GM23338 (cell line): ENCODE measurements around the gene PDE6A. TPM values are rescaled to one million over a fixed set of nuclear protein-coding genes. Genes with fewer than 3 reads are reported as not detected.

Experiments used
- ATAC-seq: fragments of 200-7000 bp; cut with Tn5 transposase; 3 replicates; pipeline ENCODE4 v1.9.1; 2020
- DNase-seq: peaks from one replicate; pipeline ENCODE4 v3.0.0-alpha.2; 2015; ENCODE audit warnings: low spot score
- H2AFZ ChIP-seq: fragments of 200-600 bp; sonication (generic); 2 replicates; pipeline ENCODE4 v1.8.0; 2016; ENCODE audit warnings: antibody characterized with exemption, mild to moderate bottlenecking, moderate library complexity
- H3F3A ChIP-seq: fragments of 200-600 bp; sonication (generic); replicated peaks from 2 replicates; pipeline ENCODE4 v1.8.0; 2017; ENCODE audit warnings: antibody characterized with exemption, mixed run types, low read depth
- H3K27ac ChIP-seq: fragments of 200-600 bp; sonication (generic); 2 replicates; pipeline ENCODE4 v1.6.1; 2016; ENCODE audit warnings: low read depth
- H3K27me3 ChIP-seq: fragments of 200-600 bp; sonication (generic); 2 replicates; pipeline ENCODE4 v1.8.0; 2016; ENCODE audit warnings: mild to moderate bottlenecking, mixed run types, moderate library complexity; ENCODE audit not compliant: insufficient read depth
- H3K36me3 ChIP-seq: fragments of 200-600 bp; sonication (generic); 2 replicates; pipeline ENCODE4 v1.8.0; 2016; ENCODE audit warnings: mild to moderate bottlenecking; ENCODE audit not compliant: insufficient read depth
- H3K4me1 ChIP-seq: fragments of 200-600 bp; sonication (generic); 2 replicates; pipeline ENCODE4 v1.8.0; 2016; ENCODE audit warnings: mild to moderate bottlenecking, moderate library complexity; ENCODE audit not compliant: insufficient read depth
- H3K4me2 ChIP-seq: fragments of 200-600 bp; sonication (generic); 2 replicates; pipeline ENCODE4 v1.7.1; 2017; ENCODE audit warnings: mixed run types
- H3K4me3 ChIP-seq: fragments of 200-600 bp; sonication (generic); 2 replicates; pipeline ENCODE4 v1.6.1; 2016; ENCODE audit warnings: mixed run types
- H3K79me2 ChIP-seq: fragments of 200-600 bp; sonication (generic); replicated peaks from 2 replicates; pipeline ENCODE4 v1.8.0; 2017; ENCODE audit warnings: mild to moderate bottlenecking; ENCODE audit not compliant: insufficient read depth
- H3K9me2 ChIP-seq: fragments of 200-600 bp; sonication (generic); 2 replicates; pipeline ENCODE4 v1.8.0; 2017; ENCODE audit not compliant: insufficient read depth
- H4K20me1 ChIP-seq: fragments of 200-600 bp; sonication (generic); replicated peaks from 2 replicates; pipeline ENCODE4 v1.8.0; 2017; ENCODE audit warnings: mild to moderate bottlenecking; ENCODE audit not compliant: insufficient read depth
- H3K27ac Mint-ChIP-seq: 2 replicates; pipeline ENCODE4 v1.8.0; 2020; ENCODE audit warnings: inconsistent platforms, mild to moderate bottlenecking, moderate library complexity, mixed read lengths
- H3K27me3 Mint-ChIP-seq: 3 replicates; pipeline ENCODE4 v1.8.0; 2022; ENCODE audit warnings: low read depth, mild to moderate bottlenecking, moderate library complexity, mixed read lengths, inconsistent platforms; ENCODE audit not compliant: insufficient read depth, poor library complexity
- H3K36me3 Mint-ChIP-seq: 3 replicates; pipeline ENCODE4 v1.8.0; 2021; ENCODE audit warnings: low read depth, mild to moderate bottlenecking, inconsistent platforms, moderate library complexity, mixed read lengths
- H3K4me1 Mint-ChIP-seq: 3 replicates; pipeline ENCODE4 v1.8.0; 2020; ENCODE audit warnings: mild to moderate bottlenecking, inconsistent platforms, mixed read lengths
- H3K4me3 Mint-ChIP-seq: 3 replicates; pipeline ENCODE4 v1.8.0; 2021; ENCODE audit warnings: moderate library complexity, mild to moderate bottlenecking, inconsistent platforms, mixed read lengths
- H3K9me3 Mint-ChIP-seq: 3 replicates; pipeline ENCODE4 v1.8.0; 2020; ENCODE audit warnings: moderate library complexity, mild to moderate bottlenecking, inconsistent platforms, mixed read lengths
- EZH2 ChIP-seq: fragments of 200-600 bp; sonication (generic); IDR thresholded peaks from one replicate; pipeline ENCODE4 v1.8.0; 2017; ENCODE audit warnings: antibody characterized with exemption, mild to moderate bottlenecking, low read depth; ENCODE audit not compliant: unreplicated experiment
- EZH2phosphoT487 ChIP-seq: fragments of 200-600 bp; sonication (generic); IDR thresholded peaks from one replicate; pipeline ENCODE4 v1.8.1; 2018; ENCODE audit warnings: antibody characterized with exemption; ENCODE audit not compliant: unreplicated experiment
- JUNB ChIP-seq: IDR thresholded peaks from one replicate; pipeline ENCODE4 v1.6.1; 2016; ENCODE audit warnings: antibody characterized with exemption; ENCODE audit not compliant: unreplicated experiment
- POLR2AphosphoS5 ChIP-seq: IDR thresholded peaks from 2 replicates; pipeline ENCODE4 v1.6.1; 2016; ENCODE audit warnings: antibody characterized with exemption, low read depth
- STAT1 ChIP-seq: IDR thresholded peaks from one replicate; pipeline ENCODE4 v1.6.1; 2016; ENCODE audit warnings: antibody characterized with exemption; ENCODE audit not compliant: unreplicated experiment
- ZNF331 ChIP-seq: fragments of 250-450 bp; sonication (Bioruptor Pico); IDR thresholded peaks from 2 replicates; pipeline ENCODE4 v1.5.0; 2020; ENCODE audit warnings: low read depth, mild to moderate bottlenecking, moderate library complexity
- polyA plus RNA-seq: library from polyadenylated mRNA; unstranded; fragments of >200 nt; fragmentation: Nextera tagmentation; extraction: Ambion mirVana; gene quantifications from 2 replicates; pipeline ENCODE4 v1.2.1, GENCODE V29; 2016
- total RNA-seq: library from RNA; depleted of rRNA; stranded (reverse); fragments of >200 nt; shearing (Covaris generic); gene quantifications from 2 replicates; pipeline ENCODE4 v1.2.3, GENCODE V29; 2014
- TF ChIP-seq, protein P1 (sequence below): IDR thresholded peaks from one replicate; pipeline ENCODE4 v1.6.1; 2018; ENCODE audit warnings: antibody characterized with exemption; ENCODE audit not compliant: unreplicated experiment
- TF ChIP-seq, protein P2 (sequence below): fragments of 250-450 bp; sonication (Bioruptor Pico); IDR thresholded peaks from 2 replicates; pipeline ENCODE4 v1.5.0; 2020; ENCODE audit warnings: mild to moderate bottlenecking, moderate library complexity

PDE6A gene
- total and polyA plus RNA-seq, 2 experiments from 2014 or later: 0.08 TPM; not detected in 1

GRCh38 chr5:149940077-149940574 is 4.5 kb downstream of the PDE6A start:
- H3K4me3 ChIP-seq: no peak overlapping the region
- no peaks in the 10 kb centered on the region for H3K9me2 ChIP-seq
- H3K36me3 Mint-ChIP-seq: no peaks in the 10 kb centered on the region
- TF ChIP-seq, protein P1, sequence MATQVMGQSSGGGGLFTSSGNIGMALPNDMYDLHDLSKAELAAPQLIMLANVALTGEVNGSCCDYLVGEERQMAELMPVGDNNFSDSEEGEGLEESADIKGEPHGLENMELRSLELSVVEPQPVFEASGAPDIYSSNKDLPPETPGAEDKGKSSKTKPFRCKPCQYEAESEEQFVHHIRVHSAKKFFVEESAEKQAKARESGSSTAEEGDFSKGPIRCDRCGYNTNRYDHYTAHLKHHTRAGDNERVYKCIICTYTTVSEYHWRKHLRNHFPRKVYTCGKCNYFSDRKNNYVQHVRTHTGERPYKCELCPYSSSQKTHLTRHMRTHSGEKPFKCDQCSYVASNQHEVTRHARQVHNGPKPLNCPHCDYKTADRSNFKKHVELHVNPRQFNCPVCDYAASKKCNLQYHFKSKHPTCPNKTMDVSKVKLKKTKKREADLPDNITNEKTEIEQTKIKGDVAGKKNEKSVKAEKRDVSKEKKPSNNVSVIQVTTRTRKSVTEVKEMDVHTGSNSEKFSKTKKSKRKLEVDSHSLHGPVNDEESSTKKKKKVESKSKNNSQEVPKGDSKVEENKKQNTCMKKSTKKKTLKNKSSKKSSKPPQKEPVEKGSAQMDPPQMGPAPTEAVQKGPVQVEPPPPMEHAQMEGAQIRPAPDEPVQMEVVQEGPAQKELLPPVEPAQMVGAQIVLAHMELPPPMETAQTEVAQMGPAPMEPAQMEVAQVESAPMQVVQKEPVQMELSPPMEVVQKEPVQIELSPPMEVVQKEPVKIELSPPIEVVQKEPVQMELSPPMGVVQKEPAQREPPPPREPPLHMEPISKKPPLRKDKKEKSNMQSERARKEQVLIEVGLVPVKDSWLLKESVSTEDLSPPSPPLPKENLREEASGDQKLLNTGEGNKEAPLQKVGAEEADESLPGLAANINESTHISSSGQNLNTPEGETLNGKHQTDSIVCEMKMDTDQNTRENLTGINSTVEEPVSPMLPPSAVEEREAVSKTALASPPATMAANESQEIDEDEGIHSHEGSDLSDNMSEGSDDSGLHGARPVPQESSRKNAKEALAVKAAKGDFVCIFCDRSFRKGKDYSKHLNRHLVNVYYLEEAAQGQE: no peak
- no peaks in the 10 kb centered on the region for H3K36me3 ChIP-seq
- H3K4me1 Mint-ChIP-seq: peaks cover 9% of the 10 kb centered on the region; the same call in 2 of the 3 replicates
- no peak overlapping the region for H3K27ac Mint-ChIP-seq
- H3K4me1 ChIP-seq: 0 out of 2 replicates have a peak, but pooled peaks cover 5% of the 10 kb centered on the region
- no peak overlapping the region for H2AFZ ChIP-seq
- H3K79me2 ChIP-seq: no peaks in the 10 kb centered on the region
- no peak overlapping the region for H3K4me2 ChIP-seq
- no peak overlapping the region for H3K4me3 Mint-ChIP-seq
- H3K27me3 ChIP-seq: no peaks in the 10 kb centered on the region
- H3K27ac ChIP-seq: no peak overlapping the region
- ATAC-seq (no peak), DNase-seq (no peak)
- H3K9me3 Mint-ChIP-seq: no peaks in the 10 kb centered on the region
- H4K20me1 ChIP-seq: no peaks in the 10 kb centered on the region
- H3F3A ChIP-seq: no peaks in the 10 kb centered on the region
- peaks cover 6% of the 10 kb centered on the region for H3K27me3 Mint-ChIP-seq

- H3K4me1 ChIP-seq: 0 out of 2 replicates have a peak, but pooled peaks cover 5% of the 10 kb centered on the region
- no peak overlapping the region for H2AFZ ChIP-seq
- H3K4me3 ChIP-seq: no peak overlapping the region
- H3K27ac ChIP-seq: no peak overlapping the region
- no peaks in the 10 kb centered on the region for H3K27me3 ChIP-seq
- no peak for ATAC-seq
- Mint-ChIP-seq H3K36me3 (no peaks in the 10 kb centered on the region), H3K9me3 (no peaks in the 10 kb centered on the region), H3K4me3 (no peak overlapping the region), H3K27ac (no peak overlapping the region), H3K4me1 (peaks cover 9% of the 10 kb centered on the region; the same call in 2 of the 3 replicates), H3K27me3 (peaks cover 6% of the 10 kb centered on the region)
- H4K20me1 ChIP-seq: no peaks in the 10 kb centered on the region
- H3K9me2 ChIP-seq: no peaks in the 10 kb centered on the region
- no peaks in the 10 kb centered on the region for H3K79me2 ChIP-seq
- DNase-seq: no peak
- no peak overlapping the region for H3K4me2 ChIP-seq
- no peaks in the 10 kb centered on the region for H3F3A ChIP-seq
- no peaks in the 10 kb centered on the region for H3K36me3 ChIP-seq
- TF ChIP-seq EZH2phosphoT487: no peak
- TF ChIP-seq, protein P2, sequence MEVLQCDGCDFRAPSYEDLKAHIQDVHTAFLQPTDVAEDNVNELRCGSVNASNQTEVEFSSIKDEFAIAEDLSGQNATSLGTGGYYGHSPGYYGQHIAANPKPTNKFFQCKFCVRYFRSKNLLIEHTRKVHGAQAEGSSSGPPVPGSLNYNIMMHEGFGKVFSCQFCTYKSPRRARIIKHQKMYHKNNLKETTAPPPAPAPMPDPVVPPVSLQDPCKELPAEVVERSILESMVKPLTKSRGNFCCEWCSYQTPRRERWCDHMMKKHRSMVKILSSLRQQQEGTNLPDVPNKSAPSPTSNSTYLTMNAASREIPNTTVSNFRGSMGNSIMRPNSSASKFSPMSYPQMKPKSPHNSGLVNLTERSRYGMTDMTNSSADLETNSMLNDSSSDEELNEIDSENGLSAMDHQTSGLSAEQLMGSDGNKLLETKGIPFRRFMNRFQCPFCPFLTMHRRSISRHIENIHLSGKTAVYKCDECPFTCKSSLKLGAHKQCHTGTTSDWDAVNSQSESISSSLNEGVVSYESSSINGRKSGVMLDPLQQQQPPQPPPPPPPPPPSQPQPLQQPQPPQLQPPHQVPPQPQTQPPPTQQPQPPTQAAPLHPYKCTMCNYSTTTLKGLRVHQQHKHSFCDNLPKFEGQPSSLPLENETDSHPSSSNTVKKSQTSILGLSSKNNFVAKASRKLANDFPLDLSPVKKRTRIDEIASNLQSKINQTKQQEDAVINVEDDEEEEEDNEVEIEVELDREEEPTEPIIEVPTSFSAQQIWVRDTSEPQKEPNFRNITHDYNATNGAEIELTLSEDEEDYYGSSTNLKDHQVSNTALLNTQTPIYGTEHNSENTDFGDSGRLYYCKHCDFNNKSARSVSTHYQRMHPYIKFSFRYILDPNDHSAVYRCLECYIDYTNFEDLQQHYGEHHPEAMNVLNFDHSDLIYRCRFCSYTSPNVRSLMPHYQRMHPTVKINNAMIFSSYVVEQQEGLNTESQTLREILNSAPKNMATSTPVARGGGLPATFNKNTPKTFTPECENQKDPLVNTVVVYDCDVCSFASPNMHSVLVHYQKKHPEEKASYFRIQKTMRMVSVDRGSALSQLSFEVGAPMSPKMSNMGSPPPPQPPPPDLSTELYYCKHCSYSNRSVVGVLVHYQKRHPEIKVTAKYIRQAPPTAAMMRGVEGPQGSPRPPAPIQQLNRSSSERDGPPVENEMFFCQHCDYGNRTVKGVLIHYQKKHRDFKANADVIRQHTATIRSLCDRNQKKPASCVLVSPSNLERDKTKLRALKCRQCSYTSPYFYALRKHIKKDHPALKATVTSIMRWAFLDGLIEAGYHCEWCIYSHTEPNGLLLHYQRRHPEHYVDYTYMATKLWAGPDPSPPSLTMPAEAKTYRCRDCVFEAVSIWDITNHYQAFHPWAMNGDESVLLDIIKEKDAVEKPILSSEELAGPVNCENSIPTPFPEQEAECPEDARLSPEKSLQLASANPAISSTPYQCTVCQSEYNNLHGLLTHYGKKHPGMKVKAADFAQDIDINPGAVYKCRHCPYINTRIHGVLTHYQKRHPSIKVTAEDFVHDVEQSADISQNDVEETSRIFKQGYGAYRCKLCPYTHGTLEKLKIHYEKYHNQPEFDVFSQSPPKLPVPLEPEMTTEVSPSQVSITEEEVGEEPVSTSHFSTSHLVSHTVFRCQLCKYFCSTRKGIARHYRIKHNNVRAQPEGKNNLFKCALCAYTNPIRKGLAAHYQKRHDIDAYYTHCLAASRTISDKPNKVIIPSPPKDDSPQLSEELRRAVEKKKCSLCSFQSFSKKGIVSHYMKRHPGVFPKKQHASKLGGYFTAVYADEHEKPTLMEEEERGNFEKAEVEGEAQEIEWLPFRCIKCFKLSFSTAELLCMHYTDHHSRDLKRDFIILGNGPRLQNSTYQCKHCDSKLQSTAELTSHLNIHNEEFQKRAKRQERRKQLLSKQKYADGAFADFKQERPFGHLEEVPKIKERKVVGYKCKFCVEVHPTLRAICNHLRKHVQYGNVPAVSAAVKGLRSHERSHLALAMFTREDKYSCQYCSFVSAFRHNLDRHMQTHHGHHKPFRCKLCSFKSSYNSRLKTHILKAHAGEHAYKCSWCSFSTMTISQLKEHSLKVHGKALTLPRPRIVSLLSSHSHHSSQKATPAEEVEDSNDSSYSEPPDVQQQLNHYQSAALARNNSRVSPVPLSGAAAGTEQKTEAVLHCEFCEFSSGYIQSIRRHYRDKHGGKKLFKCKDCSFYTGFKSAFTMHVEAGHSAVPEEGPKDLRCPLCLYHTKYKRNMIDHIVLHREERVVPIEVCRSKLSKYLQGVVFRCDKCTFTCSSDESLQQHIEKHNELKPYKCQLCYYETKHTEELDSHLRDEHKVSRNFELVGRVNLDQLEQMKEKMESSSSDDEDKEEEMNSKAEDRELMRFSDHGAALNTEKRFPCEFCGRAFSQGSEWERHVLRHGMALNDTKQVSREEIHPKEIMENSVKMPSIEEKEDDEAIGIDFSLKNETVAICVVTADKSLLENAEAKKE (CRISPR knock-in tag): no peak
- no peak for TF ChIP-seq STAT1
- no peak for TF ChIP-seq EZH2
- no peak for TF ChIP-seq ZNF331 (CRISPR knock-in tag)
- TF ChIP-seq JUNB: no peak
- TF ChIP-seq POLR2AphosphoS5: no peak
- TF ChIP-seq, protein P1: no peak
Measured at GRCh38 chr5:149939546-149939945, 5.0 kb downstream of the PDE6A start.
